ENCODE data around the gene AAR2.

- TF ChIP-seq, protein P1, sequence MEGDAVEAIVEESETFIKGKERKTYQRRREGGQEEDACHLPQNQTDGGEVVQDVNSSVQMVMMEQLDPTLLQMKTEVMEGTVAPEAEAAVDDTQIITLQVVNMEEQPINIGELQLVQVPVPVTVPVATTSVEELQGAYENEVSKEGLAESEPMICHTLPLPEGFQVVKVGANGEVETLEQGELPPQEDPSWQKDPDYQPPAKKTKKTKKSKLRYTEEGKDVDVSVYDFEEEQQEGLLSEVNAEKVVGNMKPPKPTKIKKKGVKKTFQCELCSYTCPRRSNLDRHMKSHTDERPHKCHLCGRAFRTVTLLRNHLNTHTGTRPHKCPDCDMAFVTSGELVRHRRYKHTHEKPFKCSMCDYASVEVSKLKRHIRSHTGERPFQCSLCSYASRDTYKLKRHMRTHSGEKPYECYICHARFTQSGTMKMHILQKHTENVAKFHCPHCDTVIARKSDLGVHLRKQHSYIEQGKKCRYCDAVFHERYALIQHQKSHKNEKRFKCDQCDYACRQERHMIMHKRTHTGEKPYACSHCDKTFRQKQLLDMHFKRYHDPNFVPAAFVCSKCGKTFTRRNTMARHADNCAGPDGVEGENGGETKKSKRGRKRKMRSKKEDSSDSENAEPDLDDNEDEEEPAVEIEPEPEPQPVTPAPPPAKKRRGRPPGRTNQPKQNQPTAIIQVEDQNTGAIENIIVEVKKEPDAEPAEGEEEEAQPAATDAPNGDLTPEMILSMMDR (IDR thresholded peaks at IDR 0.05; ENCODE audit: borderline replicate concordance, extremely low read depth, low read length, poor library complexity, severe bottlenecking) = no peak
- no peak for TF ChIP-seq EZH2 (IDR thresholded peaks at IDR 0.05; ENCODE audit: borderline replicate concordance, low read depth, low read length, severe bottlenecking)
These were observed 67.6 kb downstream of the AAR2 start for GRCh38 chr20:36303831-36304230.

Measured in DND-41 (cell line).